Measurements from ENCODE around the gene PKD1. TPM values are rescaled to one million over a fixed set of nuclear protein-coding genes. Genes with fewer than 3 reads are reported as not detected.
A peak's percentile ranks its signal among the peaks of the same experiment; 100 is the strongest.
"Not testable (repeated sequence)": the region's sequence is repeated elsewhere in the genome, so short reads cannot be mapped to it uniquely, and the experiment has no call there.

PKD1 gene
- total RNA-seq, 1 experiment from 2014 or later: 91.5 TPM

- BruUV-seq (replicated peaks); H3K4me1 ChIP-seq (replicated peaks; ENCODE audit: insufficient read depth); H3K27ac ChIP-seq; H3K4me2 ChIP-seq; H3K4me3 ChIP-seq; CTCF ChIA-PET; DNase-seq; POLR2A ChIA-PET (ENCODE audit: unreplicated experiment); H3F3A ChIP-seq (ENCODE audit: insufficient read depth, low read depth); intact Hi-C loops (cut with micrococcal nuclease; ENCODE audit: unreplicated experiment); H3K79me2 ChIP-seq (ENCODE audit: low read depth); H3K9me2 ChIP-seq (ENCODE audit: insufficient read depth); H3K9me3 ChIP-seq (ENCODE audit: insufficient read depth, low read depth); H4K20me1 ChIP-seq (ENCODE audit: insufficient read depth); H3K27me3 ChIP-seq (ENCODE audit: insufficient read depth, low read depth); H2AFZ ChIP-seq; H3K36me3 ChIP-seq (ENCODE audit: low read depth): not testable (repeated sequence)
Measured at GRCh38 chr16:2124694-2125444, 10.8 kb downstream of the PKD1 start.

- H3K9me3 ChIP-seq (ENCODE audit: insufficient read depth, low read depth); H3K27ac ChIP-seq; H3K79me2 ChIP-seq (ENCODE audit: low read depth); H3K4me3 ChIP-seq; intact Hi-C loops (cut with micrococcal nuclease; ENCODE audit: unreplicated experiment); H3K36me3 ChIP-seq (ENCODE audit: low read depth); CTCF ChIA-PET; H3K9me2 ChIP-seq (ENCODE audit: insufficient read depth); H4K20me1 ChIP-seq (ENCODE audit: insufficient read depth); DNase-seq; H2AFZ ChIP-seq; H3K4me1 ChIP-seq (replicated peaks; ENCODE audit: insufficient read depth); H3F3A ChIP-seq (ENCODE audit: insufficient read depth, low read depth); H3K4me2 ChIP-seq; POLR2A ChIA-PET (ENCODE audit: unreplicated experiment); BruUV-seq (replicated peaks); H3K27me3 ChIP-seq (ENCODE audit: insufficient read depth, low read depth): not testable (repeated sequence)
Measured at GRCh38 chr16:2124377-2124693, 11.4 kb downstream of the PKD1 start.

- H3K9me3 ChIP-seq (ENCODE audit: insufficient read depth, low read depth); H3K27me3 ChIP-seq (ENCODE audit: insufficient read depth, low read depth); H3K27ac ChIP-seq; H4K20me1 ChIP-seq (ENCODE audit: insufficient read depth); CTCF ChIA-PET; H3K36me3 ChIP-seq (ENCODE audit: low read depth); intact Hi-C loops (cut with micrococcal nuclease; ENCODE audit: unreplicated experiment); H3K79me2 ChIP-seq (ENCODE audit: low read depth); POLR2A ChIA-PET (ENCODE audit: unreplicated experiment); H3K4me1 ChIP-seq (replicated peaks; ENCODE audit: insufficient read depth); BruUV-seq (replicated peaks); H3K4me2 ChIP-seq; H2AFZ ChIP-seq; H3K4me3 ChIP-seq; H3F3A ChIP-seq (ENCODE audit: insufficient read depth, low read depth); H3K9me2 ChIP-seq (ENCODE audit: insufficient read depth): not testable (repeated sequence)
- peak in 1 of 2 experiments; percentile 45 for DNase-seq
Measured at GRCh38 chr16:2123706-2124376, 11.9 kb downstream of the PKD1 start.

GRCh38 chr16:2122934-2123683, 12.6 kb downstream of the PKD1 start:
- POLR2A ChIA-PET (ENCODE audit: unreplicated experiment); H3K27me3 ChIP-seq (ENCODE audit: insufficient read depth, low read depth); intact Hi-C loops (cut with micrococcal nuclease; ENCODE audit: unreplicated experiment); H3K4me3 ChIP-seq; H3K9me3 ChIP-seq (ENCODE audit: insufficient read depth, low read depth); H3K36me3 ChIP-seq (ENCODE audit: low read depth); H3K4me1 ChIP-seq (replicated peaks; ENCODE audit: insufficient read depth); H4K20me1 ChIP-seq (ENCODE audit: insufficient read depth); H3K79me2 ChIP-seq (ENCODE audit: low read depth); H3F3A ChIP-seq (ENCODE audit: insufficient read depth, low read depth); H3K9me2 ChIP-seq (ENCODE audit: insufficient read depth); H2AFZ ChIP-seq; H3K4me2 ChIP-seq; DNase-seq; H3K27ac ChIP-seq; BruUV-seq (replicated peaks); CTCF ChIA-PET: not testable (repeated sequence)

- Histone ChIP-seq H4K20me1 (ENCODE audit: insufficient read depth) (no peaks in the 10 kb centered on the region; the same call in 1 of the 2 replicates), H3K27ac (no peak overlapping the region), H2AFZ (no peak overlapping the region), H3K9me2 (ENCODE audit: insufficient read depth) (no peaks in the 10 kb centered on the region), H3K4me3 (no peak overlapping the region), H3F3A (ENCODE audit: insufficient read depth, low read depth) (no peaks in the 10 kb centered on the region), H3K36me3 (ENCODE audit: low read depth) (no peaks in the 10 kb centered on the region), H3K4me1 (replicated peaks; ENCODE audit: insufficient read depth) (0 out of 2 replicates have a peak, but pooled peaks cover 1% of the 10 kb centered on the region), H3K9me3 (ENCODE audit: insufficient read depth, low read depth) (no peaks in the 10 kb centered on the region), H3K4me2 (no peak overlapping the region), H3K79me2 (ENCODE audit: low read depth) (peaks cover 5% of the 10 kb centered on the region; the same call in 1 of the 2 replicates), H3K27me3 (ENCODE audit: insufficient read depth, low read depth) (no peaks in the 10 kb centered on the region)
- no peak for DNase-seq
- no TSS peak for BruUV-seq (replicated peaks)
- CTCF ChIA-PET: no interaction called here
- TF ChIP-seq EZH2 (IDR thresholded peaks at IDR 0.05; ENCODE audit: low read depth): no peak
- TF ChIP-seq CTCF (conservative IDR thresholded peaks at IDR 0.05): no peak
- intact Hi-C loops (cut with micrococcal nuclease; ENCODE audit: unreplicated experiment): no loop called here
- POLR2A ChIA-PET (ENCODE audit: unreplicated experiment): no interaction called here
Measured at GRCh38 chr16:2122429-2122828, 13.3 kb downstream of the PKD1 start.
